ENCODE data around the gene ATP13A5.

The ATP13A5 gene

GRCh38 chr3:193250492-193250891 is 128.1 kb downstream of the ATP13A5 start:
- DNase-seq, result no peak

- no peak for DNase-seq
Observed at GRCh38 chr3:193248848-193249468, 129.6 kb downstream of the ATP13A5 start.

- DNase-seq, result no peak
Observed at GRCh38 chr3:193243571-193243970, 135.0 kb downstream of the ATP13A5 start.

GRCh38 chr3:193241716-193242115 is 136.8 kb downstream of the ATP13A5 start:
- DNase-seq, result peak; percentile 28

- peak; percentile 89 for DNase-seq
Observed at GRCh38 chr3:193240850-193241706, 137.5 kb downstream of the ATP13A5 start, which contains the start of gene PLAAT1. PLAAT1 (plus strand) TSS chr3:193241222; CDS start chr3:193255651, 14,429 bp downstream.

GRCh38 chr3:193240436-193240849 is 138.1 kb downstream of the ATP13A5 start:
- peak; percentile 80 for DNase-seq

- DNase-seq, result no peak
Observed at GRCh38 chr3:193237030-193237429, 141.5 kb downstream of the ATP13A5 start.

- no peak for DNase-seq
Observed at GRCh38 chr3:193236599-193236998, 142.0 kb downstream of the ATP13A5 start.

- DNase-seq, result no peak
Observed at GRCh38 chr3:193231201-193231600, 147.4 kb downstream of the ATP13A5 start.

- no peak for DNase-seq
Observed at GRCh38 chr3:193230610-193231009, 147.9 kb downstream of the ATP13A5 start.

- no peak for DNase-seq
Observed at GRCh38 chr3:193229851-193230420, 148.6 kb downstream of the ATP13A5 start.

- no peak for DNase-seq
Observed at GRCh38 chr3:193228206-193228605, 150.3 kb downstream of the ATP13A5 start.

GRCh38 chr3:193225302-193226125 is 153.0 kb downstream of the ATP13A5 start:
- no peak for DNase-seq

Data from right hindlimb (tissue), 1 donor.